CD4-positive, alpha-beta memory T cell (primary cell): ENCODE results near the gene EMILIN2. TPM values are rescaled to one million over a fixed set of nuclear protein-coding genes. Genes with fewer than 3 reads are reported as not detected.
A peak's percentile ranks its signal among the peaks of the same experiment; 100 is the strongest.

ENCODE experiments used
- CTCF ChIA-PET: fragments of 350-600 bp; sonication (Branson Sonifier 250); formaldehyde crosslinking; loops from one replicate; lab custom pipeline; 2021; ENCODE audit warnings: inconsistent platforms; ENCODE audit not compliant: partially characterized antibody; lab: Charles Lee
- POLR2A ChIA-PET: fragments of 350-600 bp; sonication (Branson Sonifier 250); formaldehyde crosslinking; loops from one replicate; lab custom pipeline; 2021; ENCODE audit not compliant: partially characterized antibody; lab: Charles Lee
- DNase-seq, 5 donors: peaks; one replicate each; pipeline versions ENCODE4 v3.0.0 to v3.0.0-alpha.2; 2020 to 2022; ENCODE audit warnings: mixed read lengths in 1 of 5
- H3K27ac ChIP-seq: one replicate; pipeline ENCODE4 v1.7.0; 2013; ENCODE audit warnings: low read depth, low read length
- H3K27me3 ChIP-seq: 2 replicates; pipeline ENCODE4 v1.7.0; 2013; ENCODE audit warnings: mild to moderate bottlenecking, low read length, moderate library complexity; ENCODE audit not compliant: insufficient read depth
- H3K36me3 ChIP-seq: 2 replicates; pipeline ENCODE4 v1.7.0; 2013; ENCODE audit warnings: mild to moderate bottlenecking, low read length, moderate library complexity; ENCODE audit not compliant: insufficient read depth
- H3K4me1 ChIP-seq: 2 replicates; pipeline ENCODE4 v1.7.0; 2013; ENCODE audit warnings: mild to moderate bottlenecking, low read length, moderate library complexity; ENCODE audit not compliant: insufficient read depth
- H3K4me3 ChIP-seq, 2 donors: one replicate each; pipeline ENCODE4 v1.7.0; 2013; ENCODE audit warnings: low read length in 2 of 2, mild to moderate bottlenecking in 1 of 2
- H3K9me3 ChIP-seq, 2 donors: one replicate each; pipeline ENCODE4 v1.7.0; 2013; ENCODE audit warnings: low read length in 2 of 2, control low read depth in 1 of 2; ENCODE audit not compliant: control insufficient read depth in 1 of 2
- H3K27ac Mint-ChIP-seq, 7 donors: one replicate each; pipeline ENCODE4 v1.8.0; 2020 to 2021; ENCODE audit warnings: mixed read lengths in 7 of 7, mild to moderate bottlenecking in 6 of 7, inconsistent platforms in 3 of 7, moderate library complexity in 3 of 7
- H3K27me3 Mint-ChIP-seq, 2 donors: one replicate each; pipeline ENCODE4 v1.8.0; 2020 to 2021; ENCODE audit warnings: mixed read lengths in 2 of 2
- H3K36me3 Mint-ChIP-seq, 2 donors: one replicate each; pipeline ENCODE4 v1.8.0; 2020 to 2021; ENCODE audit warnings: mixed read lengths in 2 of 2, inconsistent platforms in 1 of 2, mild to moderate bottlenecking in 1 of 2
- H3K4me1 Mint-ChIP-seq, 4 donors: one replicate each; pipeline ENCODE4 v1.8.0; 2020 to 2021; ENCODE audit warnings: mixed read lengths in 4 of 4, mild to moderate bottlenecking in 1 of 4
- H3K4me3 Mint-ChIP-seq, 8 donors: one replicate each; pipeline ENCODE4 v1.8.0; 2020 to 2021; ENCODE audit warnings: mixed read lengths in 8 of 8, mild to moderate bottlenecking in 7 of 8, moderate library complexity in 6 of 8, inconsistent platforms in 3 of 8
- H3K9me3 Mint-ChIP-seq, 8 donors: one replicate each; pipeline ENCODE4 v1.8.0; 2020 to 2021; ENCODE audit warnings: mixed read lengths in 8 of 8, mild to moderate bottlenecking in 5 of 8, inconsistent platforms in 3 of 8, moderate library complexity in 1 of 8
- intact Hi-C: fragments of 100-400 bp; cut with micrococcal nuclease; formaldehyde crosslinking; loops from one replicate; pipeline ENCODE4 v1.15.1; 2023
- polyA plus RNA-seq, 2 donors: library from polyadenylated mRNA; unstranded; fragments of 300-500 nt; fragmentation: Illumina TruSeq; gene quantifications; one replicate each; pipeline ENCODE4 v1.2.3, GENCODE V29; 2021
- total RNA-seq, 2 experiments: library from RNA; stranded (reverse); gene quantifications; one replicate each; pipeline ENCODE4 v1.2.3, GENCODE V29; 2021

EMILIN2 gene
- total and polyA plus RNA-seq, 4 experiments from 2014 or later, result 4.9 to 11.4 (median 8.6) TPM

DNA sequence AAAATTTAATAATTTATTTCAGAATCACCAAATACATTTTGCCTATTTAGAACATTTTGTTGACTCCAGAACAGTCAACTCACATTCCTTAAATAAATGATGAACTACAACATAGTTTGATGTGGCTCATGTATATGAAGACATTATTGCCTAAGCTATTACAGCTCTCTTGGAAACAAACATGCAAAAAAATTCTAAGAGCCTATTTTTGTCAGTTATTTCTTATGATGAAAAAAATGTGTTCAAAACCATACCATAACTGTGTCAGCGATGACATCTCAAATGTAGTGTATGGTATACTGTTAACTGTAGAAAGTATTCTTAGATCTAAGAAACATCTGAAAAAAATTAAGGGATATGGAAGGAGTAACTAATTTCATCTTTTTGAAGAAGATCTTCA, 6.3 kb upstream of the EMILIN2 start:
- Histone ChIP-seq H3K9me3 (no peaks in the 10 kb centered on the region), H3K4me3 (no peak overlapping the region), H3K27me3 (no peaks in the 10 kb centered on the region), H3K4me1 (no peaks in the 10 kb centered on the region), H3K36me3 (no peaks in the 10 kb centered on the region), H3K27ac (no peak overlapping the region)
- Mint-ChIP-seq H3K36me3 (peaks cover 5 to 6% of the 10 kb centered on the region in 2 donors), H3K9me3 (peaks cover 3 to 16% (median 13%) of the 10 kb centered on the region in 8 donors), H3K4me1 (peaks cover 0 to 2% (median 0%) of the 10 kb centered on the region in 4 donors), H3K27me3 (peaks cover 3 to 4% of the 10 kb centered on the region in 2 donors), H3K4me3 (no peak overlapping the region), H3K27ac (no peak overlapping the region)
- DNase-seq, result no peak
- ChIA-PET CTCF (no interaction called here), POLR2A (no interaction called here)
- intact Hi-C loops, result no loop called here

DNA sequence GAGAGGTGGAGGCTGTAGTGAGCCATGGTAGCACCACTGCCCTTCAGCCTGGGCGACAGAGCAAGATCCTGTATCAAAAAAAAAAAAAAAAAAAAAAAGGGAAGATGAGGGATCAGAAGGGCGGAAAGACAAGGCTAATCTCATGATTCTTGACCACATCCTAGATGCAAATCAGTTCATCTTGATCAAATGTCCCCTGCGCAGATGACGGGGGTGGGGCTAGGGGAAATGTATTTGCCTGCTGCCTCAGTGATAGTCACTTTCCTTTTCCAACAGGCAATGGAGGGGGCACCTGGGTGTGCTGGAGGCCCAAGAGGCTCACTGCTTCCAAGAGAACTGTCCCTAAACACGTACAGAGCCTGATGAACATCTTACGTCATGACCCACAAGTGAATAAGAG, 3.7 kb upstream of the EMILIN2 start:
- Mint-ChIP-seq H3K36me3 (peaks cover 0 to 6% of the 10 kb centered on the region in 2 donors), H3K27me3 (peaks cover 9 to 12% of the 10 kb centered on the region in 2 donors), H3K27ac (no peak overlapping the region), H3K9me3 (peaks cover 0 to 7% (median 4%) of the 10 kb centered on the region in 8 donors), H3K4me3 (no peak overlapping the region), H3K4me1 (peaks cover 9 to 14% (median 13%) of the 10 kb centered on the region in 4 donors)
- H3K9me3 ChIP-seq, result no peaks in the 10 kb centered on the region
- no peak for DNase-seq
- CTCF ChIA-PET, result no interaction called here
- intact Hi-C loops, result no loop called here
- no peaks in the 10 kb centered on the region for H3K36me3 ChIP-seq
- H3K27ac ChIP-seq, result no peak overlapping the region
- H3K4me3 ChIP-seq, result no peak overlapping the region
- peaks cover 14% of the 10 kb centered on the region for H3K4me1 ChIP-seq
- H3K27me3 ChIP-seq, result peaks cover 2% of the 10 kb centered on the region
- POLR2A ChIA-PET, result no interaction called here

DNA sequence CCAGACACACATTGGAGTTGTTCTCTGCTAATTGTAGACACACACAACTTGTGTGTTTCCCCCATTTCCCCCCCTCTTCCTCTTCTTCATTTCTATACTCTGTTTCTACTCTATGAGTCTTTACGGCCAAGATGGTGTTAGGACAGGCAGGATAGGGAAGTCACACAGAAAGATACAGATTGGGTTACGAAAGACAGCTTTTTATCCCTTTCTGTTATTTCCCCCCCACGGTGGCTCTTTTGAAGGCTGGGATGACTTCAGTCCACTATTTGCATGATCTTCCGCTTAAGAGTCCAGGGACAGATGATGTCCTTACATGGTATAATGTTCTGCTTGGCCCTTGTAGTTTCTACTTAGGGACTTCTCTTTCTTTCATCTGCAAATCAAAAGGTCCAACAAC, 1.6 kb upstream of the EMILIN2 start:
- H3K9me3 ChIP-seq, result no peaks in the 10 kb centered on the region
- H3K27me3 Mint-ChIP-seq, result peaks cover 23% of the 10 kb centered on the region in 2 donors
- CTCF ChIA-PET, result interaction anchor here (0.6 kb wide), 1 partner anchor 28 kb away, joined by 3 read pairs; no protein-coding TSS in a partner anchor
- no peaks in the 10 kb centered on the region for H3K9me3 Mint-ChIP-seq
- no peaks in the 10 kb centered on the region for H3K36me3 ChIP-seq
- H3K4me3 Mint-ChIP-seq, result peak overlapping the region in 5 of 8 donors; percentile 1 to 64 (median 16)
- H3K27ac Mint-ChIP-seq, result no peak overlapping the region
- H3K27me3 ChIP-seq, result peaks cover 17% of the 10 kb centered on the region
- intact Hi-C loops, result loop anchor here (5.0 kb wide), 1 partner anchor 37 kb away; no protein-coding TSS in a partner anchor
- no peak overlapping the region for H3K4me3 ChIP-seq
- peaks cover 29% of the 10 kb centered on the region for H3K4me1 ChIP-seq
- H3K36me3 Mint-ChIP-seq, result peaks cover 0 to 2% of the 10 kb centered on the region in 2 donors
- no peak for DNase-seq
- POLR2A ChIA-PET, result no interaction called here
- no peak overlapping the region for H3K27ac ChIP-seq
- peaks cover 15 to 24% (median 21%) of the 10 kb centered on the region in 4 donors for H3K4me1 Mint-ChIP-seq

DNA sequence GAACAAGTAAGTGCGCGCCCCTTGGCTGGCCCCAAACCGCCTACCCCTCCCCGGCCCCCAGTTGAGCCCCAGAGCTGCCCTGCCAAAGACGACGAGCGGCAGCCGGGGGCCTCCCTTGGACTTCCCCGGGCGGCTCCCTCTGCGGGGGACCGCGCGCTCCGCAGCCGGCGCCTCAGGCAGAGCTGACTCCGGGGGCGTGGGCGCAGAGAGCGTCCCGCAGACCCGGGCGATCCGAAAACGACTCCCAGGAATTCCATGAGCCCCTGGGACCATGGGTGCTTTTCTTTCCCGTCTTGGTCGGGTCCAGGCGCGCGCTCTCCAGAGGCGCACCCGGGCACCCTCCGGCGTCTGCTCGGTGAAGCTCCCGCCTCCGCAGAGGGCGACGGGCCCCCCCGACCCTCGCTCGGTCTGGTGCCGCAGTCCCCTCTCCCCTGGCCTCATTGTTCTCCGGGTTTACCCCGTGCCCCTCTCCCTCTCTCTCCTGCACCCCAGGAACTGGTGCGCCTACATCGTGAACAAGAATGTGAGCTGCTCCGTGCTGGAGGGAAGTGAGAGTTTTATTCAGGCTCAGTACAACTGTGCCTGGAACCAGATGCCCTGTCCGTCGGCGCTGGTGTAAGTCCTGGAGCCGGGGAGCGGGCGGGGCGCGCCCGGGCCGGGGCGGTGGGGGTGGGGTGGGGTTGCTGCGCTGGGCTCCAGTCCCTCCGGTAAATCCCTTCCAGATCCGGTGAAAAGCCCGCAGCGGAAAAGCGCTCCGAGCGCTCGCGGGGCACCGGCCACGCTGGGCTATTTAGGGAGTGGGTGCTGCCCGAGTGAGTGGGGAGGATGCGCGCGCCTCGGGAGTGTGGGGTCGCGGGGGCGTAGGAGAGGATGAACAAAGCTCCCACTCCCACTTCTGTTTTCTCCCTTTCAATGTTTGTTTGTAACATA, 776 bp downstream of the EMILIN2 start:
- POLR2A ChIA-PET, result interaction anchor here (0.5 to 1.5 kb wide), 5 partner anchors 24 to 60 kb away, joined by 3 to 9 read pairs (median 4); no protein-coding TSS in a partner anchor
- Mint-ChIP-seq H3K9me3 (no peaks in the 10 kb centered on the region), H3K4me1 (peaks cover 15 to 24% (median 21%) of the 10 kb centered on the region in 4 donors), H3K4me3 (peak overlapping the region; percentile 81 to 92 (median 90)), H3K27ac (peak overlapping the region in 4 of 7 donors; percentile 8 to 72 (median 58)), H3K36me3 (peaks cover 0 to 2% of the 10 kb centered on the region in 2 donors), H3K27me3 (peaks cover 33 to 39% of the 10 kb centered on the region in 2 donors)
- Histone ChIP-seq H3K9me3 (no peaks in the 10 kb centered on the region), H3K27me3 (peaks cover 21% of the 10 kb centered on the region), H3K4me3 (peak overlapping the region; percentile 23 to 36), H3K4me1 (peaks cover 29% of the 10 kb centered on the region), H3K27ac (no peak overlapping the region), H3K36me3 (no peaks in the 10 kb centered on the region)
- CTCF ChIA-PET, result interaction anchor here (0.7 to 0.9 kb wide), 2 partner anchors 34 to 137 kb away, joined by 3 read pairs; no protein-coding TSS in a partner anchor
- peak in 4 of 5 donors; percentile 13 to 20 (median 16) for DNase-seq
- intact Hi-C loops, result loop anchor here (2.0 to 5.0 kb wide), 2 partner anchors 35 to 59 kb away; no protein-coding TSS in a partner anchor

DNA sequence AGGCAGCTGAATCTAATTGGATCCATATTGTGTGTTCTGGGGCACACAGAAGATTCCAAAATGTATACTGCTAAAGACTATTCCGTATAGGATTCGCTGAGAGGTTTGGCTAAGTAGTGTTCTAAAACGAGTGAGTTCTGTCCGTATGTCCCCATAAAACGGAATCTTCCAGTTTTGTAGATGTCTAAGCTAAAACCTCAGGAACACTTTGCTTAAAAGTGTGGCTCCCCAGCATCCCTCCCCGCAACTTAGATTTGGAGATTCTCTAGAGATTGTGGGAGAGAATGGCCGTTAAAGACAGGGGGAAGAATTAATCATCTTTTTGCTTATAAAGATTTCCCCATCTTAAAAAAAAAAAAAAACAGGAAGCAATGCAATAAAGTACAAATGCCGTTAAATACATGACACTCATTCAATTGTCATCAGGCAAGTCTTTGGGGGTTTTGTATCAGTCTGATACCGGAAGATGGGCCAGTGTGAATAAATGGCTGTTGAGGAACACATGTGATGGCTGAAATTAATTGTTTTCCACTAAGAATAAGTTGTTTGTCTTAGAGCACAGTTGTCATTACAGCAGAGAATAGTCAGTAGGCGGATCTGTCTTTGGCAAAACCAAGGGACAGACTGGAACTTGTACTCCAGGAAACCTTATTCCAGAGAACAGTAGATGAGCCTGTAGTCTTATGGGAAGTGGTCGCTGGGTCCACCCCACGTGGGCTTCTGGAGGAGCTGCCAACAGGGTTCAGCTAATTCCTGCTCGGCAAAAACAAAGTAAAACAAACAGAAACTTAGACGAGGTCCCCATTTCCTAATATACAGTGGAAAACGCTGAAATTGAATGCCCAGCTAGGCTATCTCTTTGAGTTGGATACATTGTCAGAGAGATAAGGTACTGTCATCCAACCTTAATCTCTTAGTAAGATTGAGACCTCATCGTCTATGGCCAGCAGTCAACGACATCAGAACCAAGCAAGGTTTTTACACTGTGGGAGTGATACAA, 1.7 kb downstream of the EMILIN2 start:
- peaks cover 0 to 2% of the 10 kb centered on the region in 2 donors for H3K36me3 Mint-ChIP-seq
- H3K4me1 Mint-ChIP-seq, result peaks cover 15 to 24% (median 21%) of the 10 kb centered on the region in 4 donors
- Histone ChIP-seq H3K9me3 (no peaks in the 10 kb centered on the region), H3K27me3 (peaks cover 21% of the 10 kb centered on the region), H3K27ac (no peak overlapping the region), H3K4me3 (peak overlapping the region in 1 of 2 donors; percentile 36), H3K36me3 (no peaks in the 10 kb centered on the region), H3K4me1 (peaks cover 29% of the 10 kb centered on the region)
- peak overlapping the region; percentile 78 to 92 (median 86) for H3K4me3 Mint-ChIP-seq
- POLR2A ChIA-PET, result interaction anchor here (0.5 to 1.5 kb wide), 4 partner anchors 23 to 41 kb away, joined by 3 to 9 read pairs (median 4); no protein-coding TSS in a partner anchor
- no peaks in the 10 kb centered on the region for H3K9me3 Mint-ChIP-seq
- CTCF ChIA-PET, result interaction anchor here (0.7 to 0.9 kb wide), 2 partner anchors 33 to 136 kb away, joined by 3 read pairs; no protein-coding TSS in a partner anchor
- H3K27ac Mint-ChIP-seq, result peak overlapping the region in 4 of 7 donors; percentile 8 to 72 (median 58)
- H3K27me3 Mint-ChIP-seq, result peaks cover 33 to 39% of the 10 kb centered on the region in 2 donors
- no peak for DNase-seq
- intact Hi-C loops, result loop anchor here (5.0 kb wide), 1 partner anchor 34 kb away; no protein-coding TSS in a partner anchor

DNA sequence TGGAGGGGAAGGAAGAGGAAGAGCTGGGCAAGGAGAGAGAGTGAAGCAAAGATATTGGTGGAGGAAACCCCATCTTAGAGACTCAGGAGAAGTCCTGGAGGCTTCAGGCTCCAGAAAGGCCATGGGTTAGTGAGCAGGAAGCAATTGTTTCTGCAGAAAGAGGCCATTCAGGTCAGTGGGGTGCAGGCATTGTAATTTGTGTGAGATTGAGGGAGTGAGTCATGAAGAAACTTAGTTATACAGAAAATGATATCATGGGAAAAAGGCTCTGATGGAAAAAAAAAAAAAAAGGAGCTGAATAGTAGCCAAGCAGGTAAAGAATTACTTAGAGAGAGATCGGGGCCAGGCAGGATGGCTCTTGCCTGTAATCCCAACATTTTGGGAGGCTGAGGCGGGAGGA, 4.0 kb downstream of the EMILIN2 start:
- no peaks in the 10 kb centered on the region for H3K9me3 ChIP-seq
- ChIA-PET CTCF (interaction anchor here (0.8 kb wide), 1 partner anchor 41 kb away, joined by 3 read pairs; no protein-coding TSS in a partner anchor), POLR2A (no interaction called here)
- Mint-ChIP-seq H3K36me3 (peaks cover 0 to 2% of the 10 kb centered on the region in 2 donors), H3K27me3 (peaks cover 29 to 41% of the 10 kb centered on the region in 2 donors), H3K27ac (no peak overlapping the region), H3K9me3 (no peaks in the 10 kb centered on the region), H3K4me1 (peaks cover 15 to 23% (median 20%) of the 10 kb centered on the region in 4 donors), H3K4me3 (no peak overlapping the region)
- peaks cover 21% of the 10 kb centered on the region for H3K27me3 ChIP-seq
- H3K36me3 ChIP-seq, result no peaks in the 10 kb centered on the region
- H3K4me1 ChIP-seq, result peaks cover 29% of the 10 kb centered on the region
- H3K27ac ChIP-seq, result no peak overlapping the region
- intact Hi-C loops, result no loop called here
- H3K4me3 ChIP-seq, result no peak overlapping the region
- DNase-seq, result no peak
